PFSK-1 (cell line): ENCODE data around the gene RETSAT.

Experiments used
- REST ChIP-seq, 2 experiments: IDR thresholded peaks; 2 replicates each; pipeline versions ENCODE4 v1.6.1 to v1.8.0; 2011 to 2012; ENCODE audit warnings: low read depth in 2 of 2, low read length in 2 of 2, control low read depth in 1 of 2, inconsistent platforms in 1 of 2, mild to moderate bottlenecking in 1 of 2, moderate library complexity in 1 of 2; ENCODE audit not compliant: insufficient read depth in 1 of 2
- TAF1 ChIP-seq: IDR thresholded peaks from 2 replicates; pipeline ENCODE4 v1.6.1; 2012; ENCODE audit warnings: low read length, control low read depth, borderline replicate concordance; ENCODE audit not compliant: insufficient read depth

GRCh38 chr2:85378257-85378656 lies 23.9 kb upstream of the RETSAT start:
- TF ChIP-seq REST (IDR thresholded peaks at IDR 0.05; ENCODE audit: insufficient read depth in 1 of 2, low read depth in 2 of 2, low read length in 2 of 2): no peak
- no peak for TF ChIP-seq TAF1
